ENCODE measurements around the gene PKMYT1.
"Not testable (repeated sequence)": the region's sequence is repeated elsewhere in the genome, so short reads cannot be mapped to it uniquely, and the experiment has no call there.

Gene PKMYT1

GRCh38 chr16:2950773-2951172 lies 29.5 kb downstream of the PKMYT1 start:
- Histone ChIP-seq H3K36me3 (ENCODE audit: insufficient read depth, low read length) (peaks cover 15% of the 10 kb centered on the region), H3K27me3 (ENCODE audit: insufficient read depth, low read length) (no peaks in the 10 kb centered on the region), H3K9me3 (ENCODE audit: low read length) (no peaks in the 10 kb centered on the region), H3K4me1 (ENCODE audit: insufficient read depth, low read length) (no peaks in the 10 kb centered on the region), H2AFZ (ENCODE audit: low read depth, low read length) (no peak overlapping the region), H3K4me3 (ENCODE audit: low read length) (no peak overlapping the region)

GRCh38 chr16:2950353-2950724 lies 29.9 kb downstream of the PKMYT1 start:
- Histone ChIP-seq H3K36me3 (ENCODE audit: insufficient read depth, low read length) (peaks cover 15% of the 10 kb centered on the region), H3K9me3 (ENCODE audit: low read length) (no peaks in the 10 kb centered on the region), H3K27me3 (ENCODE audit: insufficient read depth, low read length) (no peaks in the 10 kb centered on the region), H3K4me1 (ENCODE audit: insufficient read depth, low read length) (no peaks in the 10 kb centered on the region), H3K4me3 (ENCODE audit: low read length) (no peak overlapping the region), H2AFZ (ENCODE audit: low read depth, low read length) (no peak overlapping the region)

GRCh38 chr16:2949705-2950352 lies 30.4 kb downstream of the PKMYT1 start:
- H2AFZ ChIP-seq (ENCODE audit: low read depth, low read length): no peak overlapping the region
- no peaks in the 10 kb centered on the region for H3K27me3 ChIP-seq (ENCODE audit: insufficient read depth, low read length)
- H3K9me3 ChIP-seq (ENCODE audit: low read length): no peaks in the 10 kb centered on the region
- peaks cover 16% of the 10 kb centered on the region for H3K36me3 ChIP-seq (ENCODE audit: insufficient read depth, low read length)
- no peaks in the 10 kb centered on the region for H3K4me1 ChIP-seq (ENCODE audit: insufficient read depth, low read length)
- no peak overlapping the region for H3K4me3 ChIP-seq (ENCODE audit: low read length)

GRCh38 chr16:2948807-2949704 lies 31.2 kb downstream of the PKMYT1 start:
- no peak overlapping the region for H2AFZ ChIP-seq (ENCODE audit: low read depth, low read length)
- H3K36me3 ChIP-seq (ENCODE audit: insufficient read depth, low read length): peaks cover 18% of the 10 kb centered on the region
- no peak overlapping the region for H3K4me3 ChIP-seq (ENCODE audit: low read length)
- H3K4me1 ChIP-seq (ENCODE audit: insufficient read depth, low read length): no peaks in the 10 kb centered on the region
- H3K27me3 ChIP-seq (ENCODE audit: insufficient read depth, low read length): no peaks in the 10 kb centered on the region
- H3K9me3 ChIP-seq (ENCODE audit: low read length): no peaks in the 10 kb centered on the region

- H3K9me3 ChIP-seq (ENCODE audit: low read length): no peaks in the 10 kb centered on the region
- no peak overlapping the region for H3K4me3 ChIP-seq (ENCODE audit: low read length)
- no peaks in the 10 kb centered on the region for H3K4me1 ChIP-seq (ENCODE audit: insufficient read depth, low read length)
- H2AFZ ChIP-seq (ENCODE audit: low read depth, low read length): no peak overlapping the region
- no peaks in the 10 kb centered on the region for H3K27me3 ChIP-seq (ENCODE audit: insufficient read depth, low read length)
- H3K36me3 ChIP-seq (ENCODE audit: insufficient read depth, low read length): peaks cover 24% of the 10 kb centered on the region
Observed at GRCh38 chr16:2946649-2947048, 33.6 kb downstream of the PKMYT1 start.

GRCh38 chr16:2943716-2944115 lies 36.5 kb downstream of the PKMYT1 start:
- H3K4me1 ChIP-seq (ENCODE audit: insufficient read depth, low read length); H3K4me3 ChIP-seq (ENCODE audit: low read length); H2AFZ ChIP-seq (ENCODE audit: low read depth, low read length); H3K9me3 ChIP-seq (ENCODE audit: low read length); H3K27me3 ChIP-seq (ENCODE audit: insufficient read depth, low read length): not testable (repeated sequence)
- peaks cover 38% of the 10 kb centered on the region for H3K36me3 ChIP-seq (ENCODE audit: insufficient read depth, low read length)

- H3K4me3 ChIP-seq (ENCODE audit: low read length): no peak overlapping the region
- no peaks in the 10 kb centered on the region for H3K9me3 ChIP-seq (ENCODE audit: low read length)
- H3K27me3 ChIP-seq (ENCODE audit: insufficient read depth, low read length): no peaks in the 10 kb centered on the region
- no peak overlapping the region for H2AFZ ChIP-seq (ENCODE audit: low read depth, low read length)
- H3K36me3 ChIP-seq (ENCODE audit: insufficient read depth, low read length): peaks cover 45% of the 10 kb centered on the region
- H3K4me1 ChIP-seq (ENCODE audit: insufficient read depth, low read length): no peaks in the 10 kb centered on the region
Observed at GRCh38 chr16:2942045-2942444, 38.2 kb downstream of the PKMYT1 start.

- no peaks in the 10 kb centered on the region for H3K27me3 ChIP-seq (ENCODE audit: insufficient read depth, low read length)
- peaks cover 46% of the 10 kb centered on the region for H3K36me3 ChIP-seq (ENCODE audit: insufficient read depth, low read length)
- no peaks in the 10 kb centered on the region for H3K4me1 ChIP-seq (ENCODE audit: insufficient read depth, low read length)
- no peak overlapping the region for H3K4me3 ChIP-seq (ENCODE audit: low read length)
- no peaks in the 10 kb centered on the region for H3K9me3 ChIP-seq (ENCODE audit: low read length)
- no peak overlapping the region for H2AFZ ChIP-seq (ENCODE audit: low read depth, low read length)
Observed at GRCh38 chr16:2939968-2940367, 40.3 kb downstream of the PKMYT1 start.

GRCh38 chr16:2938206-2938605 lies 42.0 kb downstream of the PKMYT1 start:
- H3K36me3 ChIP-seq (ENCODE audit: insufficient read depth, low read length): peaks cover 45% of the 10 kb centered on the region
- H3K27me3 ChIP-seq (ENCODE audit: insufficient read depth, low read length): no peaks in the 10 kb centered on the region

GRCh38 chr16:2937170-2937569 lies 43.1 kb downstream of the PKMYT1 start:
- H2AFZ ChIP-seq (ENCODE audit: low read depth, low read length): no peak overlapping the region
- no peaks in the 10 kb centered on the region for H3K4me1 ChIP-seq (ENCODE audit: insufficient read depth, low read length)
- no peaks in the 10 kb centered on the region for H3K27me3 ChIP-seq (ENCODE audit: insufficient read depth, low read length)
- H3K36me3 ChIP-seq (ENCODE audit: insufficient read depth, low read length): peaks cover 42% of the 10 kb centered on the region
- no peak overlapping the region for H3K4me3 ChIP-seq (ENCODE audit: low read length)
- H3K9me3 ChIP-seq (ENCODE audit: low read length): no peaks in the 10 kb centered on the region

More at GRCh38 chr16:2938206-2938605, 42.0 kb downstream of the PKMYT1 start:
- Histone ChIP-seq H2AFZ (ENCODE audit: low read depth, low read length) (no peak overlapping the region), H3K4me1 (ENCODE audit: insufficient read depth, low read length) (no peaks in the 10 kb centered on the region), H3K9me3 (ENCODE audit: low read length) (no peaks in the 10 kb centered on the region), H3K4me3 (ENCODE audit: low read length) (no peak overlapping the region)

- H3K27me3 ChIP-seq (ENCODE audit: insufficient read depth, low read length): no peaks in the 10 kb centered on the region
- no peak overlapping the region for H2AFZ ChIP-seq (ENCODE audit: low read depth, low read length)
- no peak overlapping the region for H3K4me3 ChIP-seq (ENCODE audit: low read length)
- H3K4me1 ChIP-seq (ENCODE audit: insufficient read depth, low read length): no peaks in the 10 kb centered on the region
- no peaks in the 10 kb centered on the region for H3K9me3 ChIP-seq (ENCODE audit: low read length)
- peaks cover 41% of the 10 kb centered on the region for H3K36me3 ChIP-seq (ENCODE audit: insufficient read depth, low read length)
Observed at GRCh38 chr16:2936436-2937011, 43.7 kb downstream of the PKMYT1 start.

- Histone ChIP-seq H3K36me3 (ENCODE audit: insufficient read depth, low read length) (peaks cover 24% of the 10 kb centered on the region), H2AFZ (ENCODE audit: low read depth, low read length) (no peak overlapping the region), H3K27me3 (ENCODE audit: insufficient read depth, low read length) (no peaks in the 10 kb centered on the region), H3K9me3 (ENCODE audit: low read length) (no peaks in the 10 kb centered on the region), H3K4me1 (ENCODE audit: insufficient read depth, low read length) (no peaks in the 10 kb centered on the region), H3K4me3 (ENCODE audit: low read length) (no peak overlapping the region)
Observed at GRCh38 chr16:2934450-2934849, 45.8 kb downstream of the PKMYT1 start.

- Histone ChIP-seq H3K9me3 (ENCODE audit: low read length) (no peaks in the 10 kb centered on the region), H3K4me3 (ENCODE audit: low read length) (no peak overlapping the region), H3K4me1 (ENCODE audit: insufficient read depth, low read length) (no peaks in the 10 kb centered on the region), H3K27me3 (ENCODE audit: insufficient read depth, low read length) (no peaks in the 10 kb centered on the region), H2AFZ (ENCODE audit: low read depth, low read length) (no peak overlapping the region), H3K36me3 (ENCODE audit: insufficient read depth, low read length) (peaks cover 19% of the 10 kb centered on the region)
Observed at GRCh38 chr16:2933701-2934100, 46.5 kb downstream of the PKMYT1 start.
